Breast epithelium (tissue), 4 donors: Measurements from ENCODE around the gene DPP8. TPM values are rescaled to one million over a fixed set of nuclear protein-coding genes. Genes with fewer than 3 reads are reported as not detected.
A peak's percentile ranks its signal among the peaks of the same experiment; 100 is the strongest.

Experiments
- DNase-seq, 2 donors: peaks; one replicate each; pipeline ENCODE4 v3.0.0-alpha.2; 2019; ENCODE audit warnings: low spot score in 2 of 2
- H3K27ac ChIP-seq, 2 donors: fragments of 200-600 bp; sonication (generic) in 1 of 2; one replicate each; pipeline ENCODE4 v1.5.1; 2016 to 2019; ENCODE audit warnings: mild to moderate bottlenecking in 1 of 2
- H3K27me3 ChIP-seq, 2 donors: fragments of 200-600 bp; sonication (generic) in 1 of 2; one replicate each; pipeline versions ENCODE4 v1.5.1 to v1.6.0; 2017 to 2019; ENCODE audit warnings: control low read depth in 1 of 2, mild to moderate bottlenecking in 1 of 2
- H3K36me3 ChIP-seq: fragments of 200-600 bp; one replicate; pipeline ENCODE4 v1.5.1; 2019
- H3K4me1 ChIP-seq, 2 donors: fragments of 200-600 bp; sonication (generic); one replicate each; pipeline ENCODE4 v1.5.1; 2016 to 2019; ENCODE audit warnings: control low read depth in 1 of 2
- H3K4me3 ChIP-seq, 3 donors: fragments of 200-600 bp; sonication (generic); 1 replicate in 2 of 3; 2 replicates in 1 of 3; pipeline ENCODE4 v1.5.1; 2016 to 2019; ENCODE audit warnings: mild to moderate bottlenecking in 3 of 3, moderate library complexity in 2 of 3
- H3K9me3 ChIP-seq, 2 donors: fragments of 200-600 bp; sonication (generic) in 1 of 2; one replicate each; pipeline ENCODE4 v1.5.1; 2016 to 2019; ENCODE audit warnings: control low read depth in 1 of 2
- POLR2A ChIP-seq: fragments of 450-650 bp; IDR thresholded peaks from one replicate; pipeline ENCODE4 v1.6.1; 2016; ENCODE audit warnings: antibody characterized with exemption, mild to moderate bottlenecking, moderate library complexity
- POLR2AphosphoS5 ChIP-seq, 3 donors: sonication (generic); formaldehyde crosslinking; IDR thresholded peaks; one replicate each; pipeline ENCODE4 v1.6.1; 2017; ENCODE audit warnings: antibody characterized with exemption in 3 of 3
- intact Hi-C: fragments of 100-400 bp; cut with DNase I; formaldehyde crosslinking; loops from one replicate; pipeline ENCODE4 v1.15.1; 2023; ENCODE audit warnings: low total_unique reads
- total RNA-seq, 3 donors: library from RNA; depleted of rRNA; stranded (reverse); fragments of >200 nt; gene quantifications; one replicate each; pipeline ENCODE4 v1.1.0, GENCODE V29; 2016
- TF ChIP-seq, protein P1 (sequence below), 3 donors: fragments of 450-650 bp; IDR thresholded peaks; one replicate each; pipeline ENCODE4 v1.5.1; 2016 to 2017; ENCODE audit warnings: antibody characterized with exemption in 3 of 3, mild to moderate bottlenecking in 3 of 3, moderate library complexity in 3 of 3

Gene DPP8
- total RNA-seq, 3 donors from 2014 or later = 35.0 to 47.0 (median 42.6) TPM

DNA sequence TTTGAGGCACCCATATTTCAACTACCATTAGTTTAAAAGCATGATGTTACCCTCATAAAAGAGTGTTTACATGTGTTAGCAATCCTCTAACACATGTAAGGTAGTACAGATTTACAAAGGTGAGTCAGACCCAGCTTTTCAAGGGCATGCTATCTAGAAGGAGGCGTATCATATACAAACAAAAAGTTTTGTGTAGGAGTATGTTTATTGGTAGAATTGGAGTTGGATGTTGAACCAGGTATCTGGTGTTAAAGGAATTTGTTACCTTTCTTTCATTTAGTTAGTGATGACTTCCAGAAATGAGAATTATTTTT, 15.2 kb upstream of the DPP8 start:
- Histone ChIP-seq H3K27me3 (no peaks in the 10 kb centered on the region), H3K4me1 (no peaks in the 10 kb centered on the region), H3K27ac (peak overlapping the region; percentile 1 to 31), H3K36me3 (no peaks in the 10 kb centered on the region), H3K9me3 (no peaks in the 10 kb centered on the region), H3K4me3 (no peak overlapping the region)
- TF ChIP-seq POLR2A (no peak), POLR2AphosphoS5 (IDR thresholded peaks at IDR 0.05) (no peak)
- no peak for DNase-seq
- intact Hi-C loops = no loop called here

DNA sequence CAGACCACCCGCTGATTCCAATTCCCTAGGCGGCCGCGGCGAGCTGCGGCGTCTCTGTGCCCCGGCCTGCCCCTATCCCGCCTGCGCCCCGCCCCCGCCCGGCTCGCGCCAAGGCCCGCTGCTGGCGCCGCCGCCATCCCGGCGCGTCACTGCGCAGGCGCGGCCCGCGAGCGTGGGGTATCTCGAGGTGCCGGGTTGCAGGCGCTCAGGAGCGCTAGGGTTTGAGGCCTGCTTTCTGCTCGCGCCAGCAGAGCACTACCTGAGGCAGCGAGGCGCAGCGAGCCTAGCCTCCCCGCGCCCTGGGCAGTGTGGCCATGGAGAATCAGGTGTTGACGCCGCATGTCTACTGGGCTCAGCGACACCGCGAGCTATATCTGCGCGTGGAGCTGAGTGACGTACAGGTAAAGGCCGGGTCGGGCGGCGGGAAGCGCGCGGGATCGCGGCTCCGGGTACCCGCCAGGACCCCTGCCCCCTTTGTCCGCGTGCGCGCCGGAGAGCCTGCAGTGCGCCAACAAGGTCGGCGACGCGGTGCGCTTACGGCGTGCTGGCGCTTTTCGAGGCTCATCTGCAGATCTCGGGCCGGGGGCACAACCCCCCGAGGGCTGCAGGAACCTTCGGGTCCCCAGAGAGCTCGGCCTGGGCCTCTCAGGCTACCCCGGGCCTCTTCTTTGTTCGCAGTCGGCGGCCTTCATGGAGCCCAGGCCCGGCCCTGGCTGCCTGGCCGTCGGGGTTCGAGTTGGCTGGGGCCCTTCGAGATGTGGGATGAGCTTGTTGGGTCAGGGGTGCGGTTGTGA, 13.0 kb upstream of the DPP8 start, which contains the start of gene HACD3:
Gene HACD3 (plus strand): TSS at position 146 of the 794 bp plus-strand sequence. CDS start 169 bp downstream, at position 315.
- no peak for TF ChIP-seq POLR2A
- TF ChIP-seq POLR2AphosphoS5 (IDR thresholded peaks at IDR 0.05) = peak in 2 of 3 donors; percentile 40 to 73
- no peaks in the 10 kb centered on the region for H3K36me3 ChIP-seq
- peak within 1 kb of the TSS; percentile 72 to 86 (median 85) for H3K4me3 ChIP-seq
- DNase-seq = peak; percentile 73 to 79
- no peaks in the 10 kb centered on the region for H3K9me3 ChIP-seq
- intact Hi-C loops = no loop called here
- H3K27ac ChIP-seq = peak within 1 kb of the TSS; percentile 74 to 79
- no peaks in the 10 kb centered on the region for H3K4me1 ChIP-seq
- H3K27me3 ChIP-seq = no peaks in the 10 kb centered on the region

DNA sequence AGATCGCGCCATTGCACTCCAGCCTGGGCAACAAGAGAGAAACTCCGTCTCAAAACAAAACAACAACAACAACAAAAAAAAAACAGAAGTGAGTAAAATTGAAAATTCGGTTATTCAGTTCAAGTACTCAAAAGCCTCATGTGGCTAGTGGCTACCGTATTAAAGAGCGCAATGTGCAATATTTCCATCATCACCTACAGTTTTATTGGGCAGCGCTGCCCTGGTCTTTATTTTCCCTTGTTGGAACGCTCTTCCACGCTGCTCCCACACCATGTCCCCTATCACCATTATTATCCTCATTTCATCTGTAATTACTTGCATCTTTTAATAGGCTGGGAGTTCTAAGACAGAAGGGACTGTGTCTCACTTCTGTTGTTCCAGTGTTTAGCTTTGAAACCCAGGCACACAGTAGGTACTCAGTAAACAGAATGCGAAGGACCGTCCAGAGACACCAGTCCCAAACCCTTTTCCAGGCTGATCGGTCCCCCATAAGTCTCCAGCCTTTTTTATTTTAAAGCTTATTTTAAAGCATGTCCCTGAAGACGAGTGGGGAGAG, 12.4 kb upstream of the DPP8 start:
- DNase-seq = no peak
- intact Hi-C loops = no loop called here
- TF ChIP-seq POLR2AphosphoS5 (IDR thresholded peaks at IDR 0.05) (no peak), POLR2A (no peak)
- TF ChIP-seq, protein P1, sequence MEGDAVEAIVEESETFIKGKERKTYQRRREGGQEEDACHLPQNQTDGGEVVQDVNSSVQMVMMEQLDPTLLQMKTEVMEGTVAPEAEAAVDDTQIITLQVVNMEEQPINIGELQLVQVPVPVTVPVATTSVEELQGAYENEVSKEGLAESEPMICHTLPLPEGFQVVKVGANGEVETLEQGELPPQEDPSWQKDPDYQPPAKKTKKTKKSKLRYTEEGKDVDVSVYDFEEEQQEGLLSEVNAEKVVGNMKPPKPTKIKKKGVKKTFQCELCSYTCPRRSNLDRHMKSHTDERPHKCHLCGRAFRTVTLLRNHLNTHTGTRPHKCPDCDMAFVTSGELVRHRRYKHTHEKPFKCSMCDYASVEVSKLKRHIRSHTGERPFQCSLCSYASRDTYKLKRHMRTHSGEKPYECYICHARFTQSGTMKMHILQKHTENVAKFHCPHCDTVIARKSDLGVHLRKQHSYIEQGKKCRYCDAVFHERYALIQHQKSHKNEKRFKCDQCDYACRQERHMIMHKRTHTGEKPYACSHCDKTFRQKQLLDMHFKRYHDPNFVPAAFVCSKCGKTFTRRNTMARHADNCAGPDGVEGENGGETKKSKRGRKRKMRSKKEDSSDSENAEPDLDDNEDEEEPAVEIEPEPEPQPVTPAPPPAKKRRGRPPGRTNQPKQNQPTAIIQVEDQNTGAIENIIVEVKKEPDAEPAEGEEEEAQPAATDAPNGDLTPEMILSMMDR (IDR thresholded peaks at IDR 0.05) = no peak
- Histone ChIP-seq H3K27me3 (no peaks in the 10 kb centered on the region), H3K4me1 (no peaks in the 10 kb centered on the region), H3K4me3 (peak overlapping the region; percentile 72 to 86 (median 85)), H3K36me3 (no peaks in the 10 kb centered on the region), H3K27ac (peak overlapping the region; percentile 74 to 79), H3K9me3 (no peaks in the 10 kb centered on the region)

DNA sequence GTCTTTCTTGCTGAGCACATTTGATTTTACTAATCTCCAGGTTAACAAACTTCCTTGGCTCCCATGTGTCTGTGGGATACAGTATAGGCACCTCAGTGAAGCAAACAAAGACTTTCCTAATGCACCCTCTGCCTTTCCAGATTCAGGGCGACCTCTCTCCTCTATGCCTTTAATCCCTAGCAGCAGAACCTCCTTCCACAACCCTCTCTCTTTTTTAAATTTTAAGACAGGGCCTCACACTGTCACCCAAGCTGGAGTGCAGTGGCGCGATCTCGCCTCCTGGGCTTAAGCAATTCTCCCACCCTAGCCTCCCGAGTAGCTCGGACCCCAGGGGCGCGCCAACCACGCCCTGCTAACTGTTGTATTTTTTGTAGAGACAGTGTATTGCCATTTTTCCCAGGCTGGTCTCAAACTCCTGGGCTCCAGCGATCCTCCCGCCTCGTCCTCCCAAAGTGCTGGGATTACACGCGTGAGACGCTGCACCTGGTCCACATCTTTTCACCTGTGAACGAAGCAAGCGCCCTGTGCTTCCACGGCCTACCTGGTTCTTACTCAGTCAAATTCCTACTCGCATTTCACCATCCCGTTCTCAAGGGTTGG, 11.1 kb upstream of the DPP8 start:
- no peak for DNase-seq
- H3K27ac ChIP-seq = no peak overlapping the region
- H3K4me1 ChIP-seq = no peaks in the 10 kb centered on the region
- H3K4me3 ChIP-seq = no peak overlapping the region
- intact Hi-C loops = no loop called here
- H3K27me3 ChIP-seq = no peaks in the 10 kb centered on the region
- TF ChIP-seq, protein P1 (IDR thresholded peaks at IDR 0.05) = no peak
- TF ChIP-seq POLR2AphosphoS5 (IDR thresholded peaks at IDR 0.05) (no peak), POLR2A (no peak)
- H3K9me3 ChIP-seq = no peaks in the 10 kb centered on the region
- H3K36me3 ChIP-seq = no peaks in the 10 kb centered on the region

DNA sequence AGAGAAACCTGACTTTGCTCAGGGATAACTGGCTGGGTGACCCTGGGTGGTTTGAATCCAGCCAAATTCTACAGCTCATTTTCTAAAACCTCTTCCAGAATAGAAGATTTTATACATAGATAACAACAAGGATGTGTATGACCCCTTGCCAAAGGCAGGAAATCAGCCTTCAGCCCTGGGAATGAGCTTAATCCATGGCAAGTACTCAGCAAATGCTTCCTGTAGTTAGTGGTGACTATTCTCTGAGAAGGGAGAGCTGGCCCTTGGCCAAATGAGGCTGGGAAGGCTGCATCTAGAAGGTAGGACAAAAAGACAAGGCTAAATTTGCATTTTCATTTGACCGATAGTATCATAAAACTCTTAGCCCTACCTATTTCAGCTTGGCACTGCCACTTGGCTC, 8.1 kb upstream of the DPP8 start:
- intact Hi-C loops = no loop called here
- Histone ChIP-seq H3K4me1 (no peaks in the 10 kb centered on the region), H3K36me3 (no peaks in the 10 kb centered on the region), H3K9me3 (no peaks in the 10 kb centered on the region), H3K27ac (peak overlapping the region; percentile 4 to 71), H3K4me3 (no peak overlapping the region), H3K27me3 (no peaks in the 10 kb centered on the region)
- peak; percentile 40 to 60 for DNase-seq
- TF ChIP-seq, protein P1 (IDR thresholded peaks at IDR 0.05) = no peak
- TF ChIP-seq POLR2A (no peak), POLR2AphosphoS5 (IDR thresholded peaks at IDR 0.05) (no peak)

DNA sequence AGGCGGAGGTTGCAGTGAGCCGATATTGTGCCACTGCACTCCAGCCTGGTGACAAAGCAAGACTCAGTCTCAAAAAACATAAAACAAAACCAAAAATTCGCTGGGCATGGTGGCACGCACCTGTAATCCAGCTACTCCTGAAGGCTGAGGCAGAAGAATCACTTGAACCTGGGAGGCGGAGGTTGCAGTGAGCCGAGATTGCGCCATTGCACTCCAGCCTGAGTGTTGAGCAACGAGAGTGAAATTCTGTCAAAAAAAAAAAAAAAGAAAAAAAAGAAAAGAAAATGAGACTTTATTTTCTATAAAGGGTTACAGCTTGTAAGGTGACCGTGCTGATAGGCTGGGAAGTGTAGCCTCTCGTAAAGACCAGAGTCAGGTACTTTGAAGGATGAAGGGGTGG, 6.7 kb upstream of the DPP8 start:
- no peak for TF ChIP-seq POLR2AphosphoS5 (IDR thresholded peaks at IDR 0.05)
- TF ChIP-seq, protein P1 (IDR thresholded peaks at IDR 0.05) = no peak
- no peak for TF ChIP-seq POLR2A

More for the DNA sequence above, 6.7 kb upstream of the DPP8 start:
- Histone ChIP-seq H3K27me3 (no peaks in the 10 kb centered on the region), H3K4me1 (no peaks in the 10 kb centered on the region), H3K4me3 (no peak overlapping the region), H3K36me3 (no peaks in the 10 kb centered on the region), H3K27ac (no peak overlapping the region), H3K9me3 (no peaks in the 10 kb centered on the region)
- no peak for DNase-seq
- intact Hi-C loops = no loop called here
